HG02678 (cell line): Measurements from ENCODE around the gene RERE.

Source experiments
- ATAC-seq: cut with Tn5 transposase; IDR thresholded peaks from one replicate; pipeline ENCODE4 v1.9.1; 2021; ENCODE audit warnings: mild to moderate bottlenecking, moderate library complexity; ENCODE audit not compliant: unreplicated experiment

Gene RERE

DNA sequence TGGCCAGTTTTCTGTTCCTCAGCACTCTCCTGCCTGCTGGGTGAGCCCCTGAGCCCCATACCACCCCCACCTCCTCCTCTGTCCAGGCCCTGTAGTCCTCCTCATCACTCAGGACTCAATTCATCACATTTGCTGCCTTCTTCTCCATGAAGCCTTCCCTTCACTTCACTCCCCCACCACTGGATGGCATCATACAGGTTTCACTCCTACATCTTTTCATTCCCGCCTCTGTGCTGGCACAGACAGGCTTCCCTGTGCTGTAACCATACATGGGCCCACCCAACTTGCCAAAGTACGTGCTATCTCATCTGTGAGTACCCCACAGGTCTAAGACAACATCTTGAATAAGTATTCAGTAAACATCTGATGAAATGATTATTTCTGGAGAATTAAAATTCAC is 442.6 kb downstream of the RERE start:
- no peak for ATAC-seq

DNA sequence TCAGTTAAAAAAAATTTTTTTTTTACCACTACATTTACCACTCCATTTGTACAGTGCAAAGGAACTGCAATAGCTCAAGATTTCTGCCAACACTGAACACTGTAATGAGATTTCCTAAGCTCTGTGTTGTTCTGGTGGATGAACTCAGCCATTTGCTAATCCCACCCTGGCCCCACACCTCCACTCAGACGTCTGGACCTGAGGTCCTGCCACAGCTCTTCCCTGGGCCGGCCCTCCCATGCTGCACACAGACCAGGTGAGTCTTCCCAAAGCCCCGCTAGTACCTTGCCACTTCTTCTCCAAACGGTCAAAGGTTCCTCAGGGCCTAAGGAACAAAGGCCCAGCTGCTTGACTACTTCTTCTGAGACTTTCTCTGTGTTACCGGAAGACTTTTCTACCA is 443.1 kb downstream of the RERE start:
- no peak for ATAC-seq

DNA sequence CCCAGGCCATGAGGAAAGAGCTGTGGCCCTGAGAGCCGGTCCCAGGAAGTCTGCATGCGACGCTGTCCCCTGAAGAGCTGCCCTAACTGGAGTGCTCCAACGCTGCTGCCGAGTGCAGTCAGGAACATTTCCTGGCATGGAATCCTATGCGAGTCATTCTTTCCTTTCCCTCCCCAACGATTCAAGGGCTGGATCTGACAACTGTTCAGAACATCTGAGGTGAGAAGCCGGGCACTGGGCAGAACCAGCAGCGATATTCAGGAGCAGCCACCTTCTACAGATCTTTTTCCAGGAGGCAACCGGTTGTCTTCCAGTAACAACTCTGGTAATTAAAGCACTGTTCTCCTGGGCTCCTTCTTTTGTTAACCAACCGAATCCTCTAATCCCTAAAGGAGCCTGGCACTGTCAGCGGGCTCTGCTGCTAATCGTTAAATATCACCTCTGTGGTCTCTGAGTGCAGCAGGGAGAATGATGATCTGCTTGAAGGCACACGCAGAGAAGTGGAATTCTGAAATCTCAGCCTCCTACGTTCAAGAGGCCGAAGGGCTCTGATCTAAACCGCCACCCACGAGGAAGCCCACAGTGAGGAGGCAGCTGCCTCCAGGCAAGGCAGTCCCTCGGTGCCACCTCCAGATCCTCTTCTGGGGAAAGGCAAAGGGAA is 443.7 kb downstream of the RERE start:
- ATAC-seq, result no peak

DNA sequence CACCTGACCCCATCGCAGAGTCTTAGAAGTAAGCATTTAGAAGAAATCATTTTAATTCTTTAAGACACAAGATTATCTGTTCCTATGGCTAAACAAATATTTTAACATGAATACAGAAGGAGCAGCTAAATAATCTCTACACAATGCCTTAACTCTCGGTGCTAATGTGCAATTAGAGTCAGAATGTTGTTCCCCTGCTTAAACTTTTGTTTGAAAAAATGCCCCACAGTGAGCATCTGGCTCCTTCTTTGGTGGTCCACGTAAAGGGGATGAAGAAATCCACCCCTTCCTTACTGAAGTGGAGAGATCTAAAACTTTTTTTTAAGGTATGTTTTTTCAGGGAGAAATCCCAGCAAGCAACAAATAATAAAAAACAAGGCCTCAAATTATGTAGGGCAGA is 444.3 kb downstream of the RERE start:
- ATAC-seq, result no peak

DNA sequence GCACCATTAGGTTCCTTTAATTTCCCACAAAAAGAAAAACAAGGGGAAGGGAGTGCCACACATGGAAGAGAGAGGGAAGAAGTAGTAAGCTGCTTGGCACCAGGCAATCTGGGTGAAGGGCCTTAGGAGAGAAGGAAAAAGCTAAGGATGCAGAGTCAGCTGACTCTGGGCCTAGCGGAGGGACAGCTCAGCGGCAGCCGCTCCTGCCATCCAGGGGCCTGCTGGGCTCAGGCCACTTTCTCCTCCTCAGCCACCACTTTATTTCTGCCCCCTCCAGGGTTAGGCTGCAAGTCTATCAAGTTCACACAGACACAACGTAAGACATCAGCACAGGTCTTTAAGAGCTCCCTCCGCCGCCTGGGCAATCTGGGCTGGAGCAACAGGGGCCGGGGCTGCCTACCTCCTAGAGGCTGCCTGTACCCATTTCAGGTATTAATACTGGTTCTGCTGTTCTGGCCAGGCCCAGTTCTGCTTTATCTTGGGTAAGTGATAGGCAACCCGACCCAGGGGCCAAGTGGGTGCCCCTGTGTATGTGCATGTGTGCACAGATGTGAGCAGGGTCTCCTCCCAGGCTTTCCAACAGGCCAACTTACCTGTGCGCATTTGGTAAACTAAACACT is 446.0 kb downstream of the RERE start:
- ATAC-seq, result no peak

DNA sequence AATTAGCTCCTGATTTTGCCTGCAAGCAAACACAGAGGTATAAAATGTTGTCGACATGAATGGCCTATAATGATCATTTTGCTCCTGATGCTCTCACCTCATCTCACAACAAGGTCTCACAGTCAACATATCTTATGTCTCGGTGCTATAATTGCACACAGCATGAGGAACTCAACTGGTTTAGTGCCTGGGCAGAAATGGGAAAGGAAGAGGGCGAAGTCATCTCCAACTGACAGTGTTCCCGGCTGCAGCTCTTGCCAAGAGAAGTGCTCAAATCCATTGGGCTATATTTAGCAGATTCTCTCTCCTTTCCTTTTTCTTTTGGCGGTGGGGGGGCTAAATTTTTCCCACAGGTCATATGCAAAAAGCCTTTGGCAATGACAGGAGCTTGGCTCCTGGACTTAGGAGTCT is 446.5 kb downstream of the RERE start:
- no peak for ATAC-seq

DNA sequence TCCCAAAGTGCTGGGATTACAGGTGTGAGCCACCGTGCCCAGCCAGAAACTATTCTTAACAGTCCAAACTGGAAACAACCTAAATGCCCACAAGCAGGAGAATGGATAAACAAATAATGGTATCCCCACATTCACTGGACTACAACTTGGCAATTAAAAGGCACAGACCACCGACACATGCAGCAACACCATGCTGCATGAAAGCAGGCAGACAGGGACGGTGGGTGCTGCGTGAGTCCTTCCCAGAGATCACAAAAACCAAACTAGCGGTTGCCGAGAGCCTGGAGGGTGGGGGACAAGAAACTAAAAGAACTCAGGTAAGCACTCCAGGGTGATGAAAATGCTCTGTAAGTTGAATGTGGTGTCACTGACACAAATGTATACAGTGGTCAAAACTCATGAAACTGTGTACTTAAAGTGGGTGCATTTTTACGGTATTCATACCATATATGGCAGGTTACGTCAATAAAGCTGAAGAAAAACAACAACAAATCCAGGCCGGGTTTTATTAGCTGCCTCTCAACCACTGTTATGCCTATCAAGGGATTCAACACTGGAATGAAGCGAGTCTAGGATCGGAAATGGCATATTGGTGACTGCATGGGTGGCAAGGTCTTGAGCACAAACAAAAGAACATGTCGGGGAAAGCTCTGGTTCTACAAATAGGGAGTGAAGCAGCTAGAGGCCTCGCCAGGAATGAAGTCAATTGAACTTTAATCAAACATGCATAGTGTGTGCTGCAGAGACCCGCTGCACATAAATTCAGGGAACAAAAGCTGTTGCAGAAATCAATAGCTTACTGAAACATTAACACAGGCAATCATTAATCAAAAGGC is 447.2 kb downstream of the RERE start:
- ATAC-seq, result no peak

DNA sequence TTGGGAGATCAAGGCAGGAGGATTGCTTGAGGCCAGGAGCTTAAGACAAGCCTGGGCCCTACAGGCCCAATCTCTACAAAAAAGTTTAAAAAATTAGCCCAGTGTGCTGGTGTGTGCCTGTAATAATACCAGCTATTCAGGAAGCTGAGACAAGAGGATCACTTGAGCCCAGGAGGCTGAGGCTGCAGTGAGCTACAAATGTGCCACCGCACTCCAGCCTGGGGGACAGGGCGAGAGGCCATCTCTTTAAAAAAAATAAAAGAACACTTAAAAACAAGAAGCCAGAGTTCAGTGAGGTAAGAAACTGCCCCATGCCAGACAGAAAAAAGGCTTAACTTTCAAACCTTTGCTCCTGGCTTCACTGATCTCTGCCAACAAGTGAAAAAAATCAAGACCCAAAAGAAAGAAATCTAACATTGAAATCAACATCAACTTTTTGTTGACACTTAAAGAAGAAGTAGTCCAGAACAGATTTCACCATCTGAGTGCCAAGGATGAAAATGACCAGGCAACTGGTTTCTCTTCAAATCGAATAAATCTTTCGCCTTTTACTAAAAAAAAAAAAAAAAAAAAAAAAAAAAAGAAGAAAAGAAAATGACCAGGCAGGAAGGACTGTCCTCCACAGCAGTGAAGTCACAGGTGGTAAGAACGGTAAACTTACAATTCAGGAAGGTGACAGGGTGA is 448.3 kb downstream of the RERE start:
- ATAC-seq, result no peak

DNA sequence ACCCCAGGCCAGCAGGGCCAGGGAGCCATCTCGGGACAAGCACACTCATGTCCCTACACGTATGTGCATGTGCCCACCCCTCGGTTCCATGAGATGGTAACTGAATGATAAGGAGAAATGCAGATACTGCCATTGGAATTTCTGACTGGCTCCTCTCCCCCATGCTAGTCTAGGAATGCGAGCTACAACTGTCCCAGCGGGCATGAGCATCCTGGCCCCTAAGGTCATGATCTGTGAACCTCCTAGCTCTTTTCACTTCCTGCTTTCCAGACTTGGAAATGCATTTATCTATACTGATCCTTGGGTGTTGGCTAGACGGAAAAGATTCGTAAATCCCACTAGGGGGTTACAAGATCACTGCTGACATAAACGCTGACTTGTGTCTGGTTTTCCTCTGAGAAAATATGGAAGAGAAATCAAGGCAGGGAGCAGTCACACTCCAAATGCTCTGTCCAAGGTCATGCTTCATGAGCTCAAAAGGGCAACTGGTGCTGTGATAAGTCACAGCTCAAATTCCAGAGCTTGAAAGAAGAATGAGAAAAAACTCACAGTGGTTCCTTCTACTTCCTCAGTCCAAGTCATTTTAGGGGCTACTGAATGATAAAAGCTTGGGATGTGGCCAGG is 449.8 kb downstream of the RERE start:
- no peak for ATAC-seq

DNA sequence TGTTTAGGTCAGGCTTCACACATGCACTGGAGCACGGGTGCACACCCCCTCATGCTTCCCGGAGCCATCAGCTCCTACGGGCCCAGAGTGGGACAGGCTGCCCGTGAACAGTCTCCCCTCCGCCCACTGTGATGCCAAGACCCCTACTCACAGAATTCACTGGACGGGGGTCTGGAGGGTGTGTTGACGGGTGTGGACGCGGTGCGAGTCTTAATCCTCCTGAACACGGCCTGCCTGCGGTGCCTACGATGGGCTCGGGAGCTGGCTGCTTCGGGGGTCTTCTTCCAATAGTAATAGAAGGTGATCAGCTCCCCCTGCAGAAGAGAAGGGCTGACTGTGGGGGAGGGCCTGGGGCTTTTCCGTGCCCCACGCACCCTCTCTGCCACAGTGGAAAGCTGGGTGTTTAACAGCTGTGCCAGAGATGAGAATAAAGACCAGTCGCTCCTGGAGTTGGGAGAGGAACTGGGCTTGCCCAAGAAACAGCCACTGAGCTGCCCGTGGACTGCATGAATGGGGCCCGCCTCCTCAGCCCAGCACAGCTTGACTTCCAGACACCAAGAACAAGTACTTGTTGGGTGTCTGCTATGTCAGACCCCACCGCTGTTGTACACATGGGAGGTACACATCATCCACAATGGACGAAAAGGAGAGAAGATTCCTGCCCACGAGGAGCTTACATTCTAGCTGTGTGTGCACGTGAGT is 451.6 kb downstream of the RERE start:
- ATAC-seq, result no peak

DNA sequence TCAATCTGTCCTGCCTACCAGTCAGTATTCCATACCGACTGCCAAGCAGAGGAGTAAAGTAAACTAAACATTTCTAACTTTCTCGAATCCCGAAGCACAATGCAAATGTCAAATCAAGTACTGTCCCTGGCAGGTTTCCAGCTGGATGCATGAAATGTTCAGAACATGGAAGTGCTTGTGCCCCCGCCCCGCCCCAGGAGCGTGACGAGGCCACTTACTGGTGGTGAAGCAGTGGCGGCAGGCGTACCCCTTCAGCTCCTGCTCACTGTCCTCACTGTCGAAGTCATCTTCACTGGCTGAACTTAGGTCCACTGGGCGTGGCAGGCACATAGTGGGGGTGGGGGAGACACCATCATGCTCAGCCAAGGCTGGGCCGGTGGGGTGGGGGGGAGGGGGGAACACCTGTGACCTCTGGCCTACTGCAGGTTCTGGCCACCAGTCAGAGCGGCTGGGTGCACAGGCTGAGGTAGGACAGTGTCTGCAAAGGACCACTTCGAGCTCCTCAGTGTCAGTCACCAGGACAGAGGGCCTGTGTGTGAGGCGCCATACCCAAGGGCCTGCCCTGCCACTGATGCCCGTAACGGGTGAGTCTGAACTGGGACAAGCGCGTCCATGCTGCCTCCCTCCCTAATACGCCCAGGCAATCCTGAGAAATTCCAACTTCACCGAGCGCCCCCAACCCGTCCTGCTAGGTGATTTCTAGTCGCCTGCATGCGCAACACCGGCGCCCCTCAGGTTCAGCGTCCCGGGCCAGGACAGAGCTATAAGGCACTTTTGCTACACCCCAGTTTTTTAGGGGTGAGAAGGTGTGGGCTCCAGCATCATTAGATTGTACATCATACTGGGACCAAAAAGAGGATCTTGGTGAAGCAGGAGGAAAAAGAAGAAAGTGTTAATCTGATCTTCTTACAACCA is 452.7 kb downstream of the RERE start:
- ATAC-seq, result no peak

DNA sequence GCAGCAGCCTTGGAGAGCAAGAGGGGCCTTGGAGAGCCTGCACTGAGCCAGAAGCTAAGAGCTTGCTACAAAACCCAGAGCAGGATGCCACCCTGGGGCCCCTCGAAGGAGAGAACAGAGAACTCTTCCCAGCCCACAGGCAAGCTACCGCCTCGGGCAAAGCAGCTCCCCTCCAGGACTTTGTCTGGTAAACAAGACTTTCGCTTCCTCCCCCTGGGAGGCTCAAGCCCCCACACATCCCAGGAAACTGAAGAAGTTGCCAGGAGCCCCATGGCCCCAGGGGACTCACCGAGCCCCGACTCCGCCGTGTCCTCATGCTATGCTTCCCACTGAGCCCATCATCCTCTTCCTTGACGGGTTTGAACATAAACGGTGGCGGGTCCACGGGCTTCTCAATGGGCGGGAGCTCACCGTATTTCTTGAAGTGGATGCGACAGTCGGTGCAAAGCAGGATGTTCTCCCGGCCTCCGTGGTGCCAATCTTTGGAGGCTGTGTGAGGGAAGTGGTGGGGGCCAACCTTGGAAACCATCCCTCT is 453.6 kb downstream of the RERE start:
- ATAC-seq, result no peak

DNA sequence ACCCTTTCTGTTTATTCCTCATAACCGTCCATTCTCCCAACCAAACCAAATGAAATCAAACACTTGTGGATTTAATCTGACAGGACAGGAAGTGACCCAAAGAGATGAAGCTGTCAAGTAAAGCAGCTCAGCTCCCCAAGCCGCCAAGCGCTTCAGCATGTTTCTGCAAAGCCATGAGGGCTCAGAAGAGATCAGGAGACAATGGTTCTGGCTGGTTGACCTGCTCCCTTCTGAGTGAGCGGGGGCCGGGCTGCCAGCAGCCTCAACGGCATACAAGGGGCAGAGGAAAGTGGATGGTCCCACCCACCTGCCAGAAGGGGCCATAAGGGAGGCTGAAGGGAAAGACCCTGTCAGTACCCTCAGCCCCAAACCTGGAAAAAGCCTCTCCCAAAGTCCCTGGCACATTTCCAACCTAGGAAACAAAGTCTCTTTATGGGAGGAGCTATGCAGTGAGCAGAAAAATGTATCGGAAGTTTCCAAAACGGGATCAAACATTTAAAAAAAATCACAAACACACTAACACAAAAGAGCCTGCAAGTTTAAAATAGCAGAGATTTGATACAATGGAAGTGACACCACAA is 454.2 kb downstream of the RERE start:
- ATAC-seq, result no peak

DNA sequence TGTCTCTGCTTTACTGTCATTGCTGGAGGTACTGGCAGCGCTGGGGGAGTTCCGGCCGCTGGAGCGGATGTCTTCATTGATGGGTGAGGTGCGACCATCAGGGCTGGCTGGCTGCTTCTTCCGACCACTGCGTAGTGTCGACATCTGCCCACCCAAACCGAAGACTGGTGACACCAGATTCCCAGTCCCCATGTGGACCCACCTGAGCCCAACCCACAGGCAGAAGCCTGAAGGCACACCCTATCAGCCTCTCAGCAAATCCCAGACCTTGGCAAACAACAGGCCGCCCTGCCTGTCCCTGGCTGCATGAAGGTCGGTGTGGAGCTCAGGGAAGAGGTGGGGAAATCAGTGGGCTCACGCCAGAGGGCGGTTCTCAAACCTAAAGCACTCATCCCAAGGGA is 454.7 kb downstream of the RERE start:
- ATAC-seq, result no peak

DNA sequence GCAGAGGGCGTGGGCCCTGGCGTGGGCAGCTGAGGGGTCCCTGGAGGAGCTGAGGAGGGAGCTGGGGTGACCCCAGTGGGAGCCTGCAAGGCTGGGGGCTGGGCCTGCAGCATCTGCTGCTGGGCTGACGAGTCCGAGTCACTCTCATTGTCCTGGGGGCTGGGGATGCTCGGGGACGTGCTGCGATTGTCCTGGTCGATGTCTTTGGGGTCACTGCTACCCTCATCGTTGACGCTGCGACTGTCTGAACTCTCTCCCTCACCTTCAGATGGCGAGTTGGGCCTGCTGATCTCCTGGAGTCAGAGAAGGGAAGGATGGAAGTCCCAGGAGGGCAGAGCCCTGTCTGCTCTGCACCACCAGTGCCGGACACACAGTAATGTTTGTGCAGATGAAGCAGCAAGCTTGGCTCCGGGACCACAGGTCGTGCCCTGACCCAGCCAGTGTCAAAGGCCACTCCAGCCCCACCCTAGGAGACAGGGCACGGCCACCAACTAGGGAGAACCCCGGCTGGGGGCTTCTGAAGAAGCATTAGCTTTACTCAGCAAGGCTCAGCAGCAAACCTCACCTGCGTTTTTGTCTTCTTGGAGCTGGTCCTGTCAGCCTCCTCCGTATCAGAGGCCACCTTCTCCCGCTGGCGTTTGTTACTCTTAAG is 456.1 kb downstream of the RERE start:
- no peak for ATAC-seq

DNA sequence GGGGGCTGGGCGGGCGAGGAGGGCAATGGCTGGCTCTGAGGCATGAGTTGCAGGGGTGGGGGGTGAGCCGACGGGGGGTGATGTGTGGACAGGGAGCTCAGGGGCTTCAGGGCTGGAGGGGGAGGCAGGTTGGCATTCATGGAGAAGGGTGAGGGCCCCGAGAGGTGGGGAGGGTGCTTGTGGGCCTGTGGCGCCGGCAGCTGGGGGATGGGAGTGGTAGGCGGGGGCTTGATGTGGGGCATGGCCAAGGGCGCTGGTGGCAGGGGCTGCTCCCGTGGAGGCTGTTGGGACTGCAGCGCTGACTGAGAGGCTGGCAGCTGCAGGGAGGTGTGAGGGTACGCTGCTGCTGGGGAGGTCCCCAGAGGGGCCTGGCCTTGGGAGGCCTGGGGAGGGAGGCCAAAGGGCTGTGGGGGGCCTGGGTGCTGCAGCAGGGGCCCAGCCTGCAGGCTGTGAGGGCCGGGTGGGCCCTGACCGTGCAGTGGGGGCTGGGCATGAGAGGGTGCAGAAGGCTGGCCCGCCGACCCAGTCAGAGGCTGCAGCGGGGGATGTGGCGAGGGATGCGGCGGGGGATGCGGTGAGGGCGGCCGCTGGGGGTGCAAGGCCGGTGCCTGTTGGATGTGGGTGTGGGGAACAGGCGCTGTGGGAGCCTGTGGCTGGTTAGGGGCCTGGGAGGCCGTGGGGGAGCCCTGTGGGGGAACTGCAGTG is 456.8 kb downstream of the RERE start:
- ATAC-seq, result no peak

DNA sequence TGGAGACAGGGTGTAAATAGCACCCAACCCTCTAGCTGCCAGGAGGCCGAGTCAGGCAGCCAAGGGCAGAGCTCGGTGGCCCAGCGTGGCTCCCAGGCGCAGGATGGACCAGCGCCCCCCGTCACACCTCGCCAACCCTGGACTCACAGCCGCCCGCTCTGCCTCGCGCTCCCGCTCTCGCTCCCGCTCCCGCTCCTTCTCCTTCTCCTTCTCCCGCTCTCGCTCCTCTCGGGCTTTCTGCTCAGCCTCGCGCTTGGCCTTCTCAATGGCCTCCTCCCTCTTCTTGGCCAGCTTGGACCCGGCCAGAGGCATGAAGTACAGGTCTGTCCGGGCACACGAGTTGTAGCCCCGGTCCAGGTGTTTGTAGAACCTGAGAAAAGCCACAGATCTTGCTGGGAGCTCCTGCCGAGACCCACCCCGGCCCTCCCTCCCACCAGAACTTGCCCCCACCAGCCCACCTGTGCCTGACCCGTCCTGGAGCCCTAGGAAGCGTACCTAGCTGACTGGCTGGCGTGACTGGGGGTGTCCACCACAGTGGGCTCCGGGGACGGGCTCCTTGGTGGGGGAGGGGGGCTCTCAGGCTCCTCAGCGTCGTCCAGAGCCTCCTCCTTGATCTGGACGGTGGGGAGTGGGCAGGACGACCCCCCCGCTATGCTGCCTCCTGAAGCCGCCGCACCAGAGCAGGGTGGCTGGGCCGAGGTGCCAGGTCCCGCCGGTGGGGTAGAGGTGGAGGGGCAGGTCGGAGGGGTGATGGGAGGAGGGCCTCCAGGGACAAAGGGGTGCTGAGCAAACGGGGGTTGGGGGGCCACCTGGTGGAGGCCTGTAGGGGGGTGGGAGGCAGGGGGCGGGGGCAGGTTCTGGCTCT is 457.6 kb downstream of the RERE start:
- ATAC-seq, result no peak
